Upper lobe of left lung (tissue), 4 donors: ENCODE measurements around the gene MAGI2.

Experiments
- CTCF ChIP-seq, 6 experiments: fragments of 450-650 bp in 4 of 6; fragments of 200-600 bp in 2 of 6; sonication (generic) in 2 of 6; IDR thresholded peaks; one replicate each; pipeline ENCODE4 v1.5.1; 2016 to 2019; ENCODE audit warnings: antibody characterized with exemption in 6 of 6
- EP300 ChIP-seq, 4 donors: sonication (generic); formaldehyde crosslinking; IDR thresholded peaks; one replicate each; pipeline ENCODE4 v1.5.1; 2017; ENCODE audit warnings: antibody characterized with exemption in 4 of 4, control low read depth in 2 of 4
- POLR2A ChIP-seq, 4 donors: fragments of 450-650 bp; IDR thresholded peaks; one replicate each; pipeline ENCODE4 v1.5.1; 2016 to 2017; ENCODE audit warnings: antibody characterized with exemption in 4 of 4, mild to moderate bottlenecking in 2 of 4
- POLR2AphosphoS5 ChIP-seq, 2 donors: sonication (generic); formaldehyde crosslinking; IDR thresholded peaks; one replicate each; pipeline ENCODE4 v1.5.1; 2017; ENCODE audit warnings: antibody characterized with exemption in 2 of 2

DNA sequence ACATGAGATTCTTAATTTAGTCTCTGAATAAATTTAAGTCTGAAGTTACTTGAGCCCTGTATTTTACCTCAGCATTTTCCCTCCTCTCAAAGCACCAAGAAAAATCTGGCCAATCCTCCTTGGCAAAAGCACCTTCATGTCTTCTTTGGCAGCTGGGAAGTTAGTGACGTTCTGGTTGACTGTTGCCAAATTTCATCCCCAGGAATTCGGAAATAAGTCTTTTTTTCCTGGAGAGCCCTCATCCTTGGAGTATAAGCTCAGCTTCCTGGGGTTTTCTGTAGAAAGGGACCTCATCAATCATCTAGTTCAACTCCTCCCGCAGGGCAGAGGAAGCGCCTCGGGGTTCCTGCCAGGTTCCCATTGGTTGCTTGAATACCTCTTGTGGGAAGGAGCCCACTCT is 1277.3 kb downstream of the MAGI2 start:
- TF ChIP-seq POLR2A (IDR thresholded peaks at IDR 0.05): no peak
- TF ChIP-seq EP300 (IDR thresholded peaks at IDR 0.05): no peak
- no peak for TF ChIP-seq CTCF (IDR thresholded peaks at IDR 0.05)
- TF ChIP-seq POLR2AphosphoS5 (IDR thresholded peaks at IDR 0.05): no peak
